Stimulated activated naive CD8-positive, alpha-beta T cell treated with anti-CD3 and anti-CD28 coated beads, Interleukin-15, Interleukin-2, amounts not matched to agents 100 U/mL and 50 U/mL, for 24 hours (primary cell): ENCODE data around the gene NELL2.
A peak's percentile ranks its signal among the peaks of the same experiment; 100 is the strongest.
"Not testable (repeated sequence)": the region's sequence is repeated elsewhere in the genome, so short reads cannot be mapped to it uniquely, and the experiment has no call there.

Experiments
- ATAC-seq: fragments of 150-1000 bp; cut with Tn5 transposase; one replicate; pipeline ENCODE4 v1.10.0; 2021
- DNase-seq: peaks from one replicate; pipeline ENCODE4 v3.0.0; 2021

NELL2 gene

DNA sequence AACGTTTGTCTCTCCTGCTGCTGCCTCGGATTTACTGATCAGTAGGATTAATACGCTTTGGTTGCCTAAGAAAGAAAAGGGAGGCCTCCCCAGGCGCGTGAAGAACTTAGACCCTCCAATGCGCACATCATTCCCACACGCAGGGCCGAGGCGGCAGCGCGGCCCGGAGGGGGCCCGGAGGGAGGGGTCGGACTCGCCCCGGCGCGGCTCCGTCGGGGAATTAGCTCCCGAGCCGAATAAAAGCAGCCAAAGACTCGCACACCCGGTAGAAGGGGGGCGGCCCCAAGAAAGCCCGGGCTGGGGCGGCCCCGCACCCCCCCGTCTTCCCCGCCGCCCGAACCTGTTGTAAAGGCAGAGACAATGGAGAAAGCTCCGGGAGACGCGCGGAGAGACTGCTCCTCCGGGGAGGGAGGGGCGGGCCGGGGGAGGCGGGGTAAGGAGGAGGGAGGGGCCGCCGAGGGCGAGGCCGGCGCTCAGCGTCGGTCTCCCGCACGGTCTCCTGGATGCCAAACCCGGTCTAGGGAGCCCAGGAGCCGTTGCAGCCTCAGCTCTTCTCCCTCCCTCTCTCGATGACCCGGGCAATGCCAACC is at the start of gene NELL2:
NELL2 (minus strand) TSS at position 362 of the 590 bp plus-strand sequence. CDS start 446 bp downstream, outside the sequence.
- peak; percentile 81 for DNase-seq
- ATAC-seq: peak; percentile 83

DNA sequence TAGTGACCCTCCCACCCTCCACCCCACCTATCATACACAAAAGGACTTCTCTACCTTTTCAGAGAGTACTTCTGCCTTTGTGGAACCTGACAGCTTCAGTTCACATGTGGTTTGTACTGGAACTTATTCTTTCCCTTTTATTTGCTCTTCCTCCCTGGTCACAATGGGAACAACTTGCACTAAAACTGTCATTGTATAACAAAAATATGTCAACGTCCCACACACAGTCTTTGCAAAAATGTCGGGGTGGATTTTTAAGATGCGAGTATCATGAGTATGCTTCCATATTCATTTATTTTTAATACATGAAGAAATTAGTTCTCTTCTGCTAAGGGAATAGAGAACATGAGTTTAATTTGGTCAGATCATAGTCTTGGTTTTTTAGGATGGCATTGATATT is 45.6 kb upstream of the NELL2 start:
- ATAC-seq (no peak), DNase-seq (no peak)

DNA sequence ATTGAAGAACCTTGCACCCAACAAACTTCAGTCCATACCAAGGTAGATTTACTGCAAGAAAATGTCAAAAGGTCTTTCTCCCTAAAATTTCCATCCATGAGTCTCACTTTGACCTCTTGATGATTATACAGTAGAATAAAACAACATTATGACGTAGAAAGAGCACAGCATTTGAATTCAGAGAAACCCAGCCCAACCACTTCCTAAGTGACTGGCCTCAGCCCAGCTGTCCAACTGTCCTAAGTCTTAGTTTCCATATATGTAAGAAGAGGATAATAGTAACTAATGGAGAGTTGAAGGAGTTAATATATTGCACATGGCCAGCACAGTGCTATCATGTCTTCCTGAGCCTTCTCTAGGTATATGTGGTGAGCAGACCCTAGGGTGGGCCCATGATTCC is 41.0 kb upstream of the NELL2 start:
- DNase-seq (no peak), ATAC-seq (no peak)

DNA sequence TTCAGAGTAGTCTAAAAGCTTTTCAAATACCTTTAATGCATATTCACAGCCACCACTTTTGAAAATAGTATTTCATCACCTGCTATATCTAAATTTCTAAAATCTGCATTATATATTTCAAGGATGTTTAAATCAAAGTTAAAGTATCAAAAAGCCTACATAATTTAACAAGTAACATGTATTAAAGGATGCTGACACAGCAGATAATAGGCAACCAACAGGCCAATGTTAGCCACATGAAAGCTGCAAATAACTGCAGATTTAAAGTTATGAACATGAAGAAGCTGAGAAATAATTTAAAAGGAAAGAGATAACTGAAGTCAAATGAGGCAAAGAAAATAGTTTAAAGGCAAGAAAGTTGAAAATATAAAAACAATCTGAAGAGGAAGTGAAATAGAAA is 39.8 kb upstream of the NELL2 start:
- ATAC-seq: no peak
- no peak for DNase-seq

DNA sequence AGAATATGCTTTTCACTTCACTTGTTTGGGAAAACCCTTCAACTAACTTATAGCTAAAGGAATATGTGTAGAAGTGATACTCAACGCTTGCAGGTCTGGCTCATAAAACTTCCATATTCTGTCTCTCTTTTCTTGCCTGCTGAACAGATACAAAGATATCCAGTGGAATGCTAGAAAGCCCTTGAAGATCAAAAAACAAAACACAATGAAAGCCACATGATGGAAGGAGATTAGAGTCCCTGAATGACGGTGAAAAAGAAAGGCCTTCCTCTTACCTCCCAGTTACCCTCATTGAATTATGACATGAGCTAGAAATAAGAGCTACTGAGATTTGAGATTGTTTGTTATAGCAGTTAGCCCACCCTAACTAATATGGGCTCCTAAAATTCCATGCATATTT is 28.2 kb upstream of the NELL2 start:
- ATAC-seq (no peak), DNase-seq (no peak)

DNA sequence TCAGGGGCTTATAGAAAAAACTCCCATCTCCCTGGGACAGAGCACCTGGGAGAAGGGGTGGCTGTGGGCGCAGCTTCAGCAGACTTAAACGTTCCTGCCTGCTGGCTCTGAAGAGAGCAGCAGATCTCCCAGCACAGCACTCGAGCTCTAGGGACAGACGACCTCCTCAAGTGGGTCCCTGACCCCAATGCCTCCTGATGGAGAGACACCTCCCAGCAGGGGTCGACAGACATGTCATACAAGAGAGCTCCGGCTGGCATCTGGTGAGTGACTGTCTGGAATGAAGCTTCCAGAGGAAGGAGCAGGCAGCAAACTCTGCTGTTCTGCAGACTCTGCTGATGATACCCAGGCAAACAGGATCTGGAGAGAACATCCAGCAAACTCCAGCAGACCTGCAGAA is 22.0 kb upstream of the NELL2 start:
- not testable (repeated sequence) for ATAC-seq, DNase-seq

DNA sequence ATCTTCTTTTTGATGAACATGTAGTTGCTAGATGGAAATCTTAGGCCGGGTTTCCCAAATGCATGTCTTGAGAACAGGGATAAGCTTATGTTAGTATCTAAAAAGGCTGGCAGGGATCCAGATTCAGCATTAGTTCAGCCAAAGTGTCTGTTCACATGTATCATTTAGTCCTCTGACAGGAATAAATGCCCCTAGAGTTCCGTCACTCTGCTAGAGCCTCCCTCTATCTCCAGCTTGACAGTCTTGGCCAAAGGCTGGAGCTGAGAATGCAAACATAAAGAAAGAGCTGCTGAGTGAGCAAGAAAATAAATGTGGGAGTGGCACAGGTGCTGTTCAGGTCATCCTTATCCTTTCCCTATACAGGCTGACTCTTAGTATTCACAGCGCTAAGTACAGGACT is 13.8 kb upstream of the NELL2 start:
- ATAC-seq (no peak), DNase-seq (no peak)

DNA sequence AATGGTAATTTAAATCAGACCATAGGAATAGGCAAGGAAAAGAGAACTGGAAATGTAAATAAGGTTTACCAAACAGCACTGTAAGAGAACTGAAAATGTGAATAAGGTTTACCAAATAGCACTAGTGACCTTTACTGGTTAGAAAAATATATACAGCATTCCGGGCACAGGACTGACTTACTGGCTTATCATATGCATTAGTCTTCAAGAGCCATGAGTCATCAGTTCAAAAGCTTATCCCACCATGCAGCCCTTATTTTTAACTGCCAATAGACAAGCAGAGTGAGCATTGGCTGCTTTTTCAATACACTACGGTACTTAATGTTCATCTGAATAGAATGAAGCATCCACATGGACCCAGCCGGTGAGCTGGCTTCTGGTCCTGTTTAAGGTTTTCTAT is 13.0 kb upstream of the NELL2 start:
- no peak for DNase-seq

DNA sequence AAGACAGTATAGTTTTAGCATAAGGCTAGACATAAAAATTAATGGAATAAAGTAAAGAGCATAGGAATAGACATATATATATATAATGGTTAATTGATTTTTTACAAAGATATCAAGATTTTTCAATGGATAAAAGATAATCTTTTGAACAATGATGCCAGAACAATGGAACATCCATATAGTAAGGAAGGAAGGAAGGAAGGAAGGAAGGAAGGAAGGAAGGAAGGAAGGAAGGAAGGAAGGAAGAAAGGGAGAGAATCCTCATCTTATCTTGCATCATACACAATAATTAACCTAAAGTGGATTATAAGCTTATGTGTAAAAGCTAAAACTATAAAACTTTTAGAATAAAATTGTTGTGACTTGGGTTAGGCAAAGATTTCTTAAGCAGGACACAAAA is 9.8 kb upstream of the NELL2 start:
- ATAC-seq: no peak

More for the DNA sequence above, 13.0 kb upstream of the NELL2 start:
- ATAC-seq: no peak

DNA sequence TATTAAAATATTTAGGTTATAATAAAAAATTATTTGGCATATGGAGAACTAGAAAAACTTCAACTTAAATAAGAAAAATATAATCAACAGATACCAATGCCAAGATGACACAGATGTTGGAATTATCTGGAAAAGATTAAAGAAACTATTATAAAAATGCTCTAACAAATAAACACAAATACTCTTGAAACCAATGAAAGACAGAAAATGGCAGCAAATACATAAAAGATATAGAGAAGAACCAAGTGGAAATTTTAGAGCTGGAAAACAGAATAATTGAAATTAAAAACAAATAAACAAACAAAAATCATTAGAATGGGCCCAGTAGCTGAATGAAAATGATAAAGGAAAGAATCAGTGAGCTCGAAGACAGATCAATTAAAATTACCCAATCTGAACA is 5.1 kb upstream of the NELL2 start:
- no peak for DNase-seq
- ATAC-seq: no peak

More for the DNA sequence above, 9.8 kb upstream of the NELL2 start:
- DNase-seq: no peak

DNA sequence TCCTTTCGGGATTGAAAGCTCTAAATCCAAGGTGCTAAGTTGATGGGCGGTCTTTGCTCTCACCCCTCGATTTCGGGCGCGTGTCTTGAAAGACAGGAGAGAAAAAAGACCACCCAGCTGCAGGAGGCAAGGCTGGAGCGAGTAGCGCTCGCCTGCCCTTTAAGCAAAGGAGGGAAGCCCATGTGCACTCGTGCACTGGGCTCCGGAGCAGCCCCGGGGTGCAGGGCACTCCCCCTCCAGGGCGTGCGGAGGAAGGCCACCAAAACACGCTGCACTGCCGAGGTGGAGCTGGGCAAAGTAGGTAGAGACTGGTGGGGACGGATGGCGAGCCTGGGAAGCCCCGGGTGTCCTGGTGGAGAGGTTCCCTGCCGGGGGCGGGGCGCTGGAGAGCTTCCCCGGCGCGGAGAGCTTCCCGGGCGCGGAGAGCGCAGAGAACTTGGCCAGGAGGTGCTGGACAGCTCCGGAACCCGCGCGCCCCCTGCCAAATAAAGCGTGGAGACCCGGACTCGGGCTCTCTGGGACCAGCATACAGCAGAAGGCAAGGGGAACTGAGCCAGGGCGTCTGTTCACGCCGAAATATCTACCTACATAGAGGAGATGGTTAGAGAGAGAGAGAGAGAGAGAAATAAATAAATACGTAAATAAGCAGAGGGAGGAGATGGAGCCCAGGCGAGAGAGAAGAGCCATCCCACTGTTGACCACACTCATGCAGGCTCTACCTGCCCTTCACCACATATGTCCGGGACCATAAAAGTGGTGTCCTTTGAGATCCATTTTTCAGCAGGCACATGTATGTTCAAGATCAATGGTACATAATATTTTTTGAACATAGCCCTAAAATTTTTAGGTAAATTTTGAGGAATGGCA is 662 bp upstream of the NELL2 start:
- ATAC-seq: peak; percentile 70
- DNase-seq: peak; percentile 57

DNA sequence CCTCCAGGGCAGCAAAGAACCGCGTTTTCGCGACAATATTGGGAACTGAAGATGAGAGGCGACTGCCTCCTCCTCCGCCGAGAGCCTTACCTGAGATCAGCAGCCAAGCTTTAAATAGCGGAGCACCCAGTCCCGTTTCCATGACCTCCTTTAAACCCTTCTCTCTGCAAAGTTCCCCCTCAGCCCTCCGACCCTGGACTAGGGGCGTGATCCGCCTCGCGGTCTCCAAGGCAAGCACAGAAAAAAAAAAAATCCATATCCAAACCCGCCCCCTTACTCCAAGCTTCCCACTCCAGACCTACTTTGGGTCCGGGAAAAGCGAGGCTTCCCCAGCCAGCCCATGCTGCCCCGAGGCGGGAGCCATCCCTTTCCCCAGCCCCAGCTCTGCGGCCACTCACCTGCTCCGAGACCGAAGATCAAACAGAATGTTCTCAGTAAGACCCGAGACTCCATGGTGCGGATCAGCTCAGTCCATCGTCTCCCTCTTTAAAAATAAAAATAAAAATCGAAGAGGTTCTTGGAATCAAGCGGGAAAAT is 630 bp downstream of the NELL2 start:
- DNase-seq (no peak), ATAC-seq (no peak)

DNA sequence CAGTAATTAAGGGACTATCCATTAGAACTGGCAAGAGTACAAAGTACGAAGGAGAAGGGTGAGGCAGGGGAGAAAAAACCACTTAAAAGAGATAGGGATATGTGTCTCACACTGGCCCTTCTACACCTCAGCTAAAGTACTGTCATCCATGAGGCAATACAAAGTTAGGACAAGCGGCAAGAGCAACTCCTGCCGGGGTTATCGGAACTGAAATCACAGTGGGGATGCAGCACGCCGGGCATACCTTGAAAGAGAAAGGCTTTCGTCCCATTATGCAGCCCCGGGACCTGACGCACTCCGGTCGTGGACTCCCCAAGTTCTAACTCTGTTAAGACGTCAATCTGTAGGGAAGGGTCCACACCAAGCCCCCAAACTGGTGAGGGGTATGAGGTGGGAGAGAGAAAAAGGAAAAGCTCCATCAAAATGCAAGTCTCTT is 1.1 kb downstream of the NELL2 start:
- DNase-seq: peak; percentile 40
- ATAC-seq: peak; percentile 2

DNA sequence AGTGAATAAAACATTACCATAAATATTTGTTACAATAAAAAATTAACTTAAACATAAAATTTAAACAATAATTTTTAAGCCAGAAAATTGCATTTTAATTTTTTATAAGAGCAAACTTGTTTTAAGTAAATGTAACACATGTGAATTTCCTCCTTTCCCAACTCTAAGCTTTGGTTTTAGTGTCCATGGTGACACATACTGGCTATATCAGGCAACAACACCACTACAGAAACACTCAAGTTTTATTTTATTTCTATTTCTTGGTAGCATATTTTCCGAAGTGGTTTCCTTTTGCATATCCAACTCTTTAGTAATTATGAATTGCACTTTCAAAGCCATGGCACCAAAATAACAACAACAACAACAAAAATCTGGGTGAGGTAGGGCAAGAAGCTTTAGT is 2.2 kb downstream of the NELL2 start:
- ATAC-seq: no peak
- no peak for DNase-seq

DNA sequence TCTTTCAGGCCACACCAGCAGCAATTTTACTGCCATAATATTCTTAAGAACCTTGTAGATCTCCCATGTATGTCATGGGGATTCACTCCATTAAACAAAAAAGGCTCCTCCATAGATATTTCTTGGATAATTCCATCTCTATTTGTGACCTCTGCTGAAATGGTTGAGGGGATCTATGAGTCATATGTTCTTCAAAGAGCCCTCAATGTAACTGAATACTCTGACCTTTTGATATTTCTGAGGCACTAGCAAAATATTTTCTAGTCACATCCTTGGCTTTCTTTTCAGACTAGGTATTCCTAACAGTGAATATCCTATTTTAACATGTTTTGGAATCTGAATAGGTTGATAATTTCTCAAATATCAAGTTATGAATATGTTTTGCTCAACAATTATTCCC is 6.6 kb downstream of the NELL2 start:
- no peak for DNase-seq
- peak; percentile 60 for ATAC-seq

DNA sequence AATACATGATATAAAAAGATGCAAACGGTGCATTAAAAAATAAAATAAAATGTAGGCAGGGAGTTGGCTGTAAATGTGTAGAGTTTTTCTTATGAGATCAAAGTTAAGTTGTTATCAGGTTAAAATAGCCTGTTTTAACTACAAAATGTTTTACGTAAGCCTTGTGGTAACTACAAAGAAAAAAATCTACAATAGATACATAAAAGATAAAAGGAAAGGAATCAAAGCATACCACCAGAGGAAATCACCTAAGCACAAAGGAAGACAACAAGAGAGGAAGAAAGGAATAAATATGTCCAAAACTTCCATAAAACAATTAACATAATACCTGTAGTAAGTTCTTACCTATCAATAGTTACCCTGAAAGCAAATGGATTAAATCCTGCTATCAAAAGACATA is 12.2 kb downstream of the NELL2 start:
- ATAC-seq: no peak
- DNase-seq: no peak

DNA sequence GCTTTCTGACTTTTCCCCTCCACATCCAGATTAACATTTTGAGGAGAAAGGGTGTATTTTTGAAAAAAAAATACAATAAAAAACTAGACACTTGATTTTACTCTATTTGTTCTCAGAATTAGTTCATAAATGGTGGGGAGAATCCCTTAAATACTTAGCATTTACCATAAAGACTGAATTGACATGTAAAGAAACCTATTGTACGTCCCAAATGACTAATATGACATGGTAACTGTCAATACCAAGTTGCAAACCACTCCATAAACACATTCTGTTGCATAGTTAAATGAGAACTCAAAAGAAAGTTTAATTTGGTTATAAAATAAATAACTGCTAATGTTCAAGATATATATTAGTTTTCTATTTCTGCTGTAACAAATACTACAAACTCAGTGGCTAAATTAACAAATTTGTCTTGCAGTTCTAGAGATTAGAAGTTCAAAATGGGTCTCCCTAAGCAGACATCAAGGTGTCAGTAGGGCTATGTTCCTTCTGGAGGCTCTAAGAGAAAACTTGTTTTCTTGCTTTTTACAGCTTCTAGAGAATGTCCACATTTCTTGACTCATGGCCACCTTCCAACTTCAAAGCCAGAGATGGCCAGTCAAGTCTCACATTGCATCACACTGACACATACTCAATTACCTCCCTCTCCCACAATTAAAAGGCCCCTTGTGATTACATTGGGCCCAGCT is 16.0 kb downstream of the NELL2 start:
- ATAC-seq: peak; percentile 41
- DNase-seq: no peak

DNA sequence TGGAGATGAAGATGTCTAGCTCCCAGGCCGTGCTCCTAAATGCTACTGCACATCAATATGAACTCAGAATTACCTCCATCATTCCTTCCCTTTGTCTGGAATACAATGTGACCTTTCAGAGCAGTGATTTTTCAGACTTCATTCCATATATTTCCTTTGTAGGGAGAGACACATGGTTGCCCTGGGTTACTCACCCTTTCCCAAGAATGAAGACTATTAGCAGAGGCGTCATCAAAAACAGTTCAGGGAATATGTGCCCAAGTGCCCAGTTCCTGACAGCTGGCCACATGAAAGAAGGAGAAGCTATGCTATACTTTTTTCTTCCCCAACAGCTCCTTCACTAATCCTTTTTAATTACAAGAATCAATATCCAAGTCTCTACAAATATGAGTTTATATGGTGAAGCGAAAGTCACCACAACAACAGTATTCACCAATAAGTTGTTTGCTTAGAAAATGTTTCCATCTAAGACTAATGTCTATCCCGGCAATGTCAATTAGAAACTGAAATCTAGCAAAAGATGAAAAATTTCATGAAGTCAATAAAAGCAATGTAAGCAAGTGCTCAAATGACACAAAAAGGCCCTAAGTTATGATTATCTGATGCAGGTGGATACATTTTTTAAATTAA is 17.8 kb downstream of the NELL2 start:
- ATAC-seq: no peak
- no peak for DNase-seq

DNA sequence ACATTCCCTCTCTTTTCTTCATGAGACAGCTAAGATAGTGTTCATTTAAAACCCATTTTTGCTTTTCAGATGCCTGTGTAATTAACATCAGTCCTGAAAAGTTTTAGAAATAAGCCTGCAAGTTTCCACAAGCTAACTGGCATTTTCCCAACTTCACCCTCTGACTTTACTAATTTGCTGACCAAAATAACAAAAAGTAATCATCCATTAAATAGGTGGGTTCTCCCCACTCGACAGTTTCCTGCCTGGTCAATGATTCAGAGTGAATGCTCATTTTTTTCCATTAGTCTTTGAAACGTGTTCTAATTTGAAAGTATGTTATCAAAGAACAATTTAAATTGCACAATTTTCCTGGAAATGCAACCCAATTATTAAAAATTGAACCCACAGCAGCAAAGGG is 23.6 kb downstream of the NELL2 start:
- ATAC-seq: no peak
- DNase-seq: no peak

DNA sequence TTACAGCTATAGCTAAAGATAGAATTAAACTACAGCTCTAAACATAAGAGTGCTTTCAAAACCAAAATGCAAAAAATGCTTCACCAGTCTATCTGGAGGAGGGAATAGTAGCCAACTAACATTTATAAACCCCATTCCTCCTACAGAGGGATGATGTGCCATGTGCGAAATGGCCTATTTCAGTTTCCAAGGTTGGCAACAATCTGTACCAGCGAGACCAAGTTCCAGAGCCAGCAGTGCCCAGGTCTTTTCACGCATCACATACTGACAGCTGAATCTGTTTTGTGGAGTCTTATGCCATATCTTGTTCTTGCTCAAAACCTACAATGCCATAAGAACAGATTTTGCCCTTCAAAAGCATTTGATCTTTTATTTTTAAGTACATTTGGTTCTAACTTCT is 24.5 kb downstream of the NELL2 start:
- no peak for DNase-seq
- no peak for ATAC-seq

DNA sequence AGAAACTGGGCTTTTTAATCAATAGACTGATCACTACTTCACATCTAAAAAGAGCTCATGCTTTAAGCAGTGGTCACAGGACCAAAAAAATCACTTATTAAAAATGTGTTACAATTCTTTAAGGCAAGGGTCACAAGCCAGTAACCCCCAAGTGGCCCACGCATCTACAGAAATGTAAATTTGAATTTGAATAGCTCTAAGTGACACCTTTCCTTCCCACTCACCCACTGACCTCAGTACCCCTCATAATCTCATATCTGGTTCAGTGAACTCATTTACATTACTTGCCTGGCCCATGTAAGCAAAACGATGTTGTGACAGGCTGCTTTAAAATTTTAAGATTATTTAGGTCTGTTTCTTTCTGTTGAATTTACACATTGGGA is 27.4 kb downstream of the NELL2 start:
- DNase-seq (no peak), ATAC-seq (peak; percentile 56)
